Right renal pelvis (tissue), 4 donors: ENCODE data around the gene PRRX1. TPM values are rescaled to one million over a fixed set of nuclear protein-coding genes. Genes with fewer than 3 reads are reported as not detected.

Source experiments
- DNase-seq, 4 donors: peaks; one replicate each; pipeline ENCODE4 v3.0.0-alpha.2; 2013; ENCODE audit warnings: low read depth in 4 of 4, low spot score in 3 of 4, missing footprints in 1 of 4
- polyA plus RNA-seq, 4 donors: library from polyadenylated mRNA; unstranded; fragments of 120-200 nt; gene quantifications; one replicate each; pipeline ENCODE4 v1.2.1, GENCODE V29; 2013; ENCODE audit not compliant: insufficient read length in 4 of 4

The PRRX1 gene
- polyA plus RNA-seq, 4 donors, result 1.6 to 11.0 (median 3.4) TPM

DNA sequence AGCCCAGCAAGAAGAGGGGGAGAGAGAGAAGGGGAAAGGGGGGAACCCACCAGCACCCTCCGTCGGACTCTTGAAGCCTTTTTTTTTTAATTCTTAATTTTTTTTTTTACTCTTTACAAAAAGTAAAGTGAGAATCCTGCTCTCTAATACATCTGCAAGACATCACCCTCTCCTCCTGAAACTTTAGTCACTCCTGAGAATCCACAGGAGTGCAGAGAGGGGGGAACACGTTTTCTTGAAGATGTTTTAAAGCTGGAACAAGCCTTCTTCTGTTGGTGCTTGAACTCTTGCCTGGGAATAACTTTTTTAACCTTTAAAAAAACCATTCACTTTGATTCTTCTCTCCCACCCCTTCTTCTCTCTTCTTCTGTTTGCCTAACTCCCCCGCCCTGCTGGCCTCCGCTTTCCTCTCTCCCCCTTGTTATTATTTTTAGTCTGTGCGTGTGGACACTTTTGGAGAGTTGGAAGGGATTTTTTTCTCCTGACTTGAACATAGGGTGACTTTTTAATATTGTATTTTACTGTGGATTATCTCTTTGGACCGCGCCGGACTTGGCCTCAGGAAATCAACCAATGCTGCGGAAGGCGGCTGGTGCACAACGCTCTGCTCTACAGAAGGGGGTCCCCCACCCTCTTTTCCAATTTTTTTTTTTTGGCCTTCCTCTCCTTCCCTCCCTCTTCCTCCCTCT is 383 bp upstream of the PRRX1 start:
- DNase-seq, result no peak

GRCh38 chr1:170664828-170665612 is 1.1 kb downstream of the PRRX1 start:
- DNase-seq, result no peak

DNA sequence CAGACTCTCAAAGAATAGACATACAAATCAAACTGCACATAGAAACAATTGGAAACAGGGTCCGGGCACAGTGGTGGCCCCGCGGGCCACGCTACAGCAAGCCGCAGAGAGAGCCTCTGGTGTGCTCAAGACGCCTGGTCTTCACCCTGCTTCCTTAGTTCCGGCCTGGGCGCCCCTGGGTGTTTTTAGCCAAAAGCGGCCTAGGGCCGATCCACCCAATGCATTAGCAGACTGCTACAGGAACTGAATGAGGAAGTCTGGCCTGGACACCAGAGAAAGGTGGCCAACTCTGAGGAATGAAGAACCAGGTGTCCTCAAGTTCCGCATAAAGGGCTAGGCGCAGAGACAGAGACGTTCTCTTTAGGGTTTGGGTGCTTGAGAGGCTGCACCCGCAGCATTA is 1.7 kb downstream of the PRRX1 start:
- no peak for DNase-seq

DNA sequence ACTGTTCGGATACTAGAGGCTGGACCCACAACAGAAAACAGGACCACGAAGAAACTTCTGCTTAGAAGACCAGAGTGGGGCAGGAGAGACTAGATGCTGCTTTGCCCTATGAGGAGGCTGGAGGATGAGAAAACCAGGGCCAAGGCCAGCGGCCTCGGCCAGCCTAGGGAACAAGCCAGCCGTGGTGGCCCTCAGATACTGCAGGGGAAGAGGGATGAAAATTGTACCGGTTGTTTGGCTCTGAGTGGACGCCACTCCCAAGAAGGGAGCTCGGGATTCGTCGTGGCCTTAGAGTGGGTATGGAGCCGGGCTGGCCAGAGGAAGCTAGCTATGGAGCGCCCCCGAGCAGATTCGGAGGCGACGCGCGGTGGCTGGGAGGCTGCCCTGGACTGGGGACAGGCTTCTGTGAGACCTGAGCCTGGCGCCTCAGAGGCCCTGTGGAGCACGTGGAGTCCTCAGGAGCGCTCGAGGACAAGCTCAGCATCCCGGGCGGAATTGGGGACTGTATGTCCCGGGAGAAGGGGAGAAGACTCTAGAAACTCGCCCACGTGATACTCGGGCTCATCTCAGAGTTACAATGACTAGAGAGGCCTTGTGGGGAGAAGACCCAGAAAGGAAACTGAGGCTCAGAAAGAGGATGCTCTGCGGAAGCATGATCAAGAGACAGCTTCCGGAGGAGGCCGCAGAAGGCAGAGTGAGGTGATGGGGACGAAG is 2.8 kb downstream of the PRRX1 start:
- no peak for DNase-seq

DNA sequence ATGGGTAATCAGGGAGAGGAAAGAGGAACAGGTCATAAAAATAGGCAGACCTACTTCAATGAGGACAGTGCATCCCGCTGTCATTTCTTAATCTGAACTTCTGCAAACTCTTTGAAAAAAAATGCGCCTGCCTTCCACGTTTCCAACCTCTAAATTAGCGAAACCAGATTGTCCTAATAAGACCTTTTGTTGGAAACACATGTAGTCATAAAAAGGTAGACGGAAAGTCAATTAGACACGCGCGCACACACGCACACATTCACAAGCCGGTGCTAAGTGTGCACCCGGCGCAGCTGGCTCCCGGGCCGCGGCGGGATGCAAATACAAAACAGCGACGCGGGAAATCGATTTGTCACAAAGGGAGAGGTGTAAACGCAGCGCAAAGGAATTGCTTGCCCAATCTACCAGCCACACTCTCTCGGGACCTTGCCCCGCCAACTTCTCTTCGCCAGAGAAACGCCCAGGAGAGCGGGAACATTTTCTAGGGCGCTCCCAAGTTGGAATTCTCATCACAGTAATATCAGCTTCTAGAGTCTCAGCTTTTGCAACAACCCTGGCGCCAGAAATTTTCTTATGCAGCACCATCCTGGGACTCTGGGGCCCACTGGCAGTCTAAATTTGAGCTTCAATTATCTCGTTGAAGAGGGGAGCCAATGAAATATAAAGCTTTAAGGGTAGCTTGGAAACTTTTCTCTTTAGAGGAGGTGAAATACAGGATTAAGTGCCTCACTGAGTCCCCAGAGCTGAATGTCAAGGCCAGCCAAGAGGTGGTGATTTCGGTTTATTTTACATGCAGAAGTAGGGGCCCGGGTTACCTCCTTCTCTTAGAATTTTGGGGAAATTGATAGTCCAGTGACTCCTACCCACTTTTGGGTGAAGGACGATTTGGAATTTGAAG is 4.5 kb downstream of the PRRX1 start:
- no peak for DNase-seq

DNA sequence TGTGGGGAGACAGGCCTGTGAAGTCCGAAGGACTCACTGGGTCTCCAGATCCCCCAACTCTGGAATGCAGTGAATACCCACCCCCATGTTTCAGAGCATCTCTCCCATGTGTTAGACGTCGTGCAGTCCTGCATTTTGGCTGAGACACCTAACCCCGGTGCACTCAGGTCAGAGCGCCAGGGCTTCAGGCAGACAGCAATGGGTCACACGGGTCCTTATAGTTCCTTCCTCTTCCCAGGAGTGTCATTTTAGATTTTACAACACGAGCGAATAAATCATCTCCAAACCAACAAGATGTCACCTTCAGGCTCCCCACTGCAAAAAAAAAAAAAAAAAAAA is 5.1 kb downstream of the PRRX1 start:
- no peak for DNase-seq

- no peak for DNase-seq
Observed at GRCh38 chr1:170669586-170670530, 5.9 kb downstream of the PRRX1 start.

DNA sequence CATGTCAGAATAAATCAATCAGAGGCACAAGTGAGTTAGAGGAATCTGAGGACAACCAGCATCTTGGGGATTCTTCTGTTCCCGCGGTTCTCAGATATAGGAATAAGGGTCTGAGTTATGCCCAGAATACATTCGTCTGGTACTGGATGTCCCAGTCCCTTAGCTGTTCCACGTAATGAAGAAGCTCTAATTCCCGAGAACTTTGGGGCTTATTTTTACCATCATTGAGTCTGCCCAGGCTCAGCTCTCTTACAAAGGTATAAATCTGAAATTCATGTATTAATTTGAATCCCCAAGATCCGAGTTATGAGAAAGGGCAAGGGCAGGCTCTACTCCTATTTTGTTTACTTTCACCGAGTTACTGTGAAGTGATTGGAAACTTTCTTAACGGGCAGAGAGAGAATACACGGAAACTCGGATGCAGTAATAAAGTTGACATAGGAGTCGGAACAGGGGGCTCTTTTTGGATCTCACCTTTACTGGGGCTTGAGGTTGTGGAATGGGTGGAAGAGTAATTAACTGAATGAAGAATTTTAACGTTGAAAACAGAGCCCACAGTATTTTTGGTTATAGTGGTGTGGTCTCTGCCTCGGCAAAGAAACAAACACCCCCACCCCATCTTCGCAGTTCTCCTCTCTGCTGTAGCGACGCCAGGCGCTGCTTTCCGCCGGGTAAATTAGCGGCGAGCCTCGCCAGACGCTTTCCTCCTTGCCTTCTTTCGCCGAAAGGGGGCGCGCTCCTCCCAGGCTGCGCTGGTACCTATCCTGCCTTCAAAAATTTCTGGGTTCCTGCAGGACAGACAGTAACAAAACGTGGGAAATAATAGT is 7.1 kb downstream of the PRRX1 start:
- DNase-seq, result no peak

DNA sequence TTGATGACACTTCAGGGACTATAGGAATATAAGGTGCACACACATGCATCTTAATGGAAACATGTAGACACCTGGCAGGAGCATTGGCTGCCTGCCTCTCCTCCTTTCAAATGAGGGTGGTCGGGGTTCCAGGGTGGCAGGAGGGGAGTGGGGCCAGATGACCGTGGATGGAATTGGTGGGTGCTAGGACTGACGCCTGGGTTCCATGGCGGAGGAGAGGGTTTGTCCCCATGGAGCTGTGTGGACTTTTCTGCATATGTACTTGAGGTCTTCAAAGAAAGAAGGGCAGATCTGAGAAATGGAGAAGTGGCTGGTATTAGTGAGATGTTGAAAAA is 7.7 kb downstream of the PRRX1 start:
- DNase-seq, result no peak

DNA sequence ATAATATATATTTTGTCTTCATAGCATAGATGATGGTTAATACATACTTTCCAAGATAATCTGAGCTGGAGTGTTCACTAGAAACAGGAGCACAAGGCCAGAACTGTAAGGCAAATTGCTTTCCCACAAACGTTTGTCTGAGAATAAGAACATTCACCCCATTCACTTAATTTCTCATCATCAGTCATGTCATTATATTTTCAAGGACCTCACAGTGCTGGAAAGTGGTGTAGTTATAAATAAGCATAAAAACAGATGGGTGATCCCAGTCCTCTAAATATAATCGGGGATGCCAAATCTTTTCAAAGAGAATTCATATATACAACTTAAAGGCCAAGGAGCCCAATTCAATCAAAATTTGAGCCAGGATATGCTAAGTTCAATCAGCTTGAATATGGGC is 8.4 kb downstream of the PRRX1 start:
- DNase-seq, result no peak

GRCh38 chr1:170674239-170674638 is 10.3 kb downstream of the PRRX1 start:
- DNase-seq, result no peak

DNA sequence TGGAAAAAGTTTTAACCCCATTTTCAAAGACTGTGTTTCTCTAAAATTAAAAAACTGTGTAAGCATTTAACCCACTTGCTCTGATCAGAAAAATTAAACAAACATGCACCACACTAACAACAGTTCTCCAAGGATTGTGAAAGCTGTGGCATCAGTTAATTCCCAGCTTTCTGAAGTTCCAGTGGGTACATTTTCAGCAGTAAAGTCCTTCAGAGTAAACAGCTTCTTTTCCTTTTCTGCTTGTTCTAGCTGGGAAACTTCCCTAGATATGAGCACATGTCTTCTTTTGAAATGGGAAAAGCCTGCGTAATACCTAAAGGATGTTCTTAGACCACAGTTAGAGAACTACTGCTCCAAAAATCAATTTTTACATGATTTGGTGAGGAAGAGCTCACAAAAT is 11.1 kb downstream of the PRRX1 start:
- DNase-seq, result no peak

- no peak for DNase-seq
Observed at GRCh38 chr1:170675865-170676264, 11.9 kb downstream of the PRRX1 start.

- DNase-seq, result no peak
Observed at GRCh38 chr1:170676628-170677027, 12.7 kb downstream of the PRRX1 start.

- DNase-seq, result no peak
Observed at GRCh38 chr1:170678027-170678600, 14.2 kb downstream of the PRRX1 start.

DNA sequence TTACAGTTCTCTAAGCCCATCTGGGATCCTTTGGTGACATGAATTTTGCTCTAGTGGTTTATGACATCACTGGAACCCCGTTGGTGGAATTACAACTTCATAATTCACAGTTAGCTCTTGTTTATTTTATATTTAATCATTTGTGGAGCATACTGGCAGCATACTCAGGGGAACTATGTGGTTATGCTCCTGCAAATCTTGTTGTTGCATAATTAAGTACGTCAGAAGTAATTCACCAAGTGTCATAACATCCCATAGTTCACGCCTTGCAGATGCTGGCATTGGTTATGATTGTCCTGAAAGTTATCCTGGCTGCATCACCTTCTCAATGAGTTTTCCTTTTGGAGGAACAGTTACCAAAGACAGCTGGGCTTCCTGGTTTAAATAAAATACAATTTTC is 16.5 kb downstream of the PRRX1 start:
- DNase-seq, result no peak

DNA sequence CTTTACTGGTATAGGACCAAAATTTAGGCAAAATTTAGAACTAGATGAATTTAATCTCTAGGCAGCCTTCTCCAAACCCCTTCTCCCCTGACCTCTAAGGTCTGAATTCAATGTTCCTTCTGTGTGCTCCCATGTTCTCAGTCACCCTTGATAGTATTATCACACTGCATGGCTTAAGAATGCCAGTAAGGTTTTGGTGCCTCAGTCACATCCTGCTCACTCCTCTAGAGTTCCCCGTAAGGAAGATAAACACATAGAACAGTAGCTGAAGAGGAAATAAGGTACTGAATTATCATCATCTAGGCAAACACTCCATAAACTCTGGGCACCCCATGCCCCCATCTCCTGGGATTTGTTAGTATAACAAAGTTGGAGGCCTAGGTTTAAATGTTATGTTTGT is 18.2 kb downstream of the PRRX1 start:
- no peak for DNase-seq

DNA sequence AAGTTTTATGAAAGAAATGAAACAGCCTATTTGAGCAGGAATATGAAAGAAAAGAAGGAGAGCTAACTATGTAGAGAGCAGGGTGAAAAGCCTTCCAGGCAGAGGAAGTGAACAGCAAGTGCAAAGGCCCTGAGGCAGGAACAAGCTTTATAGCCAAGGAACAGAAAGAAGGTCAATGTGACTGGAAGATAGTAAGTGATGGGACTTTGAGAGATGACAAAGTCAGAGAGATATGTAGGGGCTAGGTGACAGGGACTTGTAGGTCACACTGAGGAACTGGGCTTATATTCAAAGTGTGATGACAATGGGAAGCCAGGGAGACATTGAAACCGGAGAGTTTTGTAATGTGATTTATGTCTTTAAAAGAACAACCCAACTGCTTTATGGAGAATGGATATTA is 18.9 kb downstream of the PRRX1 start:
- no peak for DNase-seq

GRCh38 chr1:170685166-170685565 is 21.2 kb downstream of the PRRX1 start:
- DNase-seq, result no peak
